Measurements from ENCODE around the gene E2F1.

DNA sequence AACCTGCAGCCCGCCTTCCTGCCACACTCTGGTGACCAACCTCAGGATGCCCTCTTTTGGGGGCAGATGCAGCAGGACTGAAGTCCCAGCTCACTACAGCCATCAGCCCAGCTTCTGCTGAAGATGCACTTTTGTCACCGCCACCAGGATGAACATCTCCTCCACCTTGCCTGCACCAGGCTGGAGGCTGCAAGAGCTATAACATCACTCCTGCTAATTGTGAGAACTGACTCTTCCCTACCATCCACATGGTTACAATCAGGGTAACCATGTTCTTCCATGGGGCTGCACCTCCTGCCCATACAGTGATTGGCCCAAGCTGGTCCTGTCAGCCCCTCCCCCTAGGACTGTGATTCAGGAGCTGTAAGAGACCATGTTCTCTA, 21.4 kb downstream of the E2F1 start:
- TF ChIP-seq CTCF (IDR thresholded peaks at IDR 0.05) (no peak), POLR2A (IDR thresholded peaks at IDR 0.05; ENCODE audit: low read depth) (no peak)

Data from esophagus muscularis mucosa (tissue), 3 donors.